Mononuclear cell (primary cell): Measurements from ENCODE around the gene WNT4. TPM values are rescaled to one million over a fixed set of nuclear protein-coding genes. Genes with fewer than 3 reads are reported as not detected.
"Not testable (repeated sequence)": the region's sequence is repeated elsewhere in the genome, so short reads cannot be mapped to it uniquely, and the experiment has no call there.

Source experiments
- H3K27me3 ChIP-seq: 2 replicates; pipeline ENCODE4 v1.6.0; 2011; ENCODE audit warnings: low read length, control low read depth; ENCODE audit not compliant: insufficient read depth
- H3K4me1 ChIP-seq: 2 replicates; pipeline ENCODE4 v1.5.1; 2011; ENCODE audit warnings: mild to moderate bottlenecking, low read length, control low read depth; ENCODE audit not compliant: insufficient read depth
- H3K4me3 ChIP-seq: 2 replicates; pipeline ENCODE4 v1.5.1; 2011; ENCODE audit warnings: mild to moderate bottlenecking, low read length, moderate library complexity
- H3K9me3 ChIP-seq: 2 replicates; pipeline ENCODE4 v1.5.1; 2011; ENCODE audit warnings: low read depth, mild to moderate bottlenecking, control low read depth, low read length
- total RNA-seq: library from RNA; depleted of rRNA; stranded (reverse); fragments of >200 nt; gene quantifications from one replicate; pipeline ENCODE4 v1.2.3, GENCODE V29; 2012

WNT4 gene
- total RNA-seq, 1 donor = not detected

DNA sequence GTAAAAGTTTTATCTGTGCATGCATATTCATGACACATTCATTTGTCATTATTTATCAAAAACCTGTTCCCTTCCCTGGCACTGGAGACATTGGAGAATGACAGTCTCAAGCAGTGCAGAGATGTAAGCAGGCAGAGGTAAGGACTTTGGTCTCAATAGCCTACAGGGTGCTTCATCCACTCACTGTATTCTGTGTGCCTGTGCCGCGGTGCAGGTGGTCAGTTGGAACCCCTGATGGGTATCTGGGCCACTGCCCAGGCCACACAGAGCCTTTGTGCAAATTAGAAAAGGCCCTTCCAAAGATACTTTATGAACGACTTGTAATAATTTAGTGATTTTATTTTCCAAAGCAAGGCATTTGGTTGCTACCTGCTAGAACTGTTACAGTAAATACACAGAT lies 46.4 kb downstream of the WNT4 start:
- Histone ChIP-seq H3K4me1 (peaks cover 26% of the 10 kb centered on the region), H3K27me3 (no peaks in the 10 kb centered on the region), H3K9me3 (no peaks in the 10 kb centered on the region), H3K4me3 (no peak overlapping the region)

DNA sequence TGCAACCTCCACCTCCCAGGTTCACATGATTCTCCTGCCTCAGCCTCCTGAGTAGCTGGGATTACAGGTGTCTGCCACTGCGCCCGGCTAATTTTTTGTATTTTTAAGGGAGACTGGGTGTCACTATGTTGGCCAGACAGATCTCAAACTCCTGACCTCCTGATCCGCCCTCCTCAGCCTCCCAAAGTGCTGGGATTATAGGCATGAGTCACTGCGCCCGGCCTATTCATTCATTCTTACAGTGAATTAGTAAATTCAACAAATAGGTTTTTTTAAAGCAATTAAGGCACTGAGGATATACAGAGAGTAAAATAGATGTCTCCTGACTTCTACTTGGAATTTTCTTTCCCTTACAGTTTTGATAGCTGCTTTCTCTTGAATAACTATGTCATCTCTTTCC lies 46.9 kb downstream of the WNT4 start:
- Histone ChIP-seq H3K27me3 (no peaks in the 10 kb centered on the region), H3K4me3 (no peak overlapping the region), H3K4me1 (peaks cover 26% of the 10 kb centered on the region), H3K9me3 (no peaks in the 10 kb centered on the region)

DNA sequence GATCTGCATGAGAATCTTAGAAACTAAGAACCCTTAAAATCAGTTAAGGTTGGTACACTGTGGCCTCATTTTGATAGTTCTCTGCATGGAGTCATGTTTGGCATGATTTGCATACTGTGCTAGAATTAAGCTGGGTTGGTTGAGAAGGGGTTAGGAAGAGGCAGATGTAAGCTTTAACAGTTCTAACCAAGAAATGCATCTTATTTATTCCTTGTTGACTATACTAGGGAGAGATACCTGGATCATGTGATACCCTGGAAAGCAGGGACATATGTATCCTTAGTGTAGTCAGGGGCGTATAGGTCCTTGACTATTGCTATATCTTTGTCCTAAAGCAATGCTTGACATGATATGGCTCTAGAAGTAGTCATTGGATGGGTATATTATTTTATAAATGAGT lies 49.4 kb downstream of the WNT4 start:
- H3K27me3 ChIP-seq = no peaks in the 10 kb centered on the region
- peaks cover 33% of the 10 kb centered on the region for H3K4me1 ChIP-seq
- no peak overlapping the region for H3K4me3 ChIP-seq
- no peaks in the 10 kb centered on the region for H3K9me3 ChIP-seq

DNA sequence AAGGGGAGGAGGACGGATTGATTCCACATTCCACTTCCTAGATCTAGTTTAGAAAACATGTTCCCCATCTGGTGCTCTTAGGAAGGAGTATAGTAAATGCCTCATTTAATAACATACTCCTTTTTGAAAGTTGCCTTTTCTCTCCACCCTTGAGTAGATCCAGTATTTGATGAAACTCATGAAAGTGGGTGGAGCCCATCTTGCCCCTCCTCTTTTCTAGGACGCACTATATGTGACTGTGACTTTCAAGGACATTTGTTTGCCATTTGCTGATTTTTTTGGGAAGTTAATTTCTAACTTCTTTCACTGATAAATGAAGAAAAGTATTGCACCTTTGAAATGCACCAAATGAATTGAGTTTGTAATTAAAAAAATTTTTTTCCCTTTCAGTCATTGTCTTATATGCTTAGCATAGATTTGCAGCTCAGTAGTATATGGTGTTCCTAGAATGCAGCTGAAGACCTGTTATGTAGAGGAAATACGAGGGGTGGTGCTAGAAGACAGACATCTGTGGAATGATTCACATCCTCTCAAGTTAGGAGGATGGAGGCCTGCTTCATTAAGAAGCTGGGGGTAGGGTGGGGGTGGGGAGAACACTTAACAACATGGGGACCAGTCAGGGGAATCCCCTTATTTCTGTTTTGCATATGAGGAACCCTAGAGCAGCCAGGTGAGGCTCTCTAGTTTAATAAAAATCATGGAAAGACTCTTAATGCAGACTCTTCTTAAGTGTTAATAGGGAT lies 50.7 kb downstream of the WNT4 start:
- H3K27me3 ChIP-seq, H3K9me3 ChIP-seq, H3K4me3 ChIP-seq: not testable (repeated sequence)
- peaks cover 39% of the 10 kb centered on the region for H3K4me1 ChIP-seq

DNA sequence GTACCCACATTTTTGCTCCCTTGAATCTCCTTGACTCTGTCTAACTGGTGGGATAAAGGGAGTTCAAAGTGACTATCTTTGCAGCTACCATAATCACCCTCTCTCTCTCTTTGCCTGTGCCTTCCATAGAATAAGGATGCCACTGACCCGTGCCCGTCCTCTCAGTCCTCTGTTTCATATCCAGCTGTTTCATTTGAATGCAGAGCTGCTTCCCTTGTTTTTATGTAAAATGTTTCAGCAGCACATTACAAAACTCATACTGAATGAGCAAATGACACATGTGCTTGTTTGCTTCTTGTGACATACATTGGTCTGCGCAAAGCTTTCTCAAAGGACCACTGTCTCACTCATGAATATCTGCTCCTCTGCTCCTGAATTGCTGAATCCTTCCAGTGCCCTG lies 52.0 kb downstream of the WNT4 start:
- no peaks in the 10 kb centered on the region for H3K27me3 ChIP-seq
- peaks cover 39% of the 10 kb centered on the region for H3K4me1 ChIP-seq
- H3K4me3 ChIP-seq = no peak overlapping the region
- no peaks in the 10 kb centered on the region for H3K9me3 ChIP-seq

DNA sequence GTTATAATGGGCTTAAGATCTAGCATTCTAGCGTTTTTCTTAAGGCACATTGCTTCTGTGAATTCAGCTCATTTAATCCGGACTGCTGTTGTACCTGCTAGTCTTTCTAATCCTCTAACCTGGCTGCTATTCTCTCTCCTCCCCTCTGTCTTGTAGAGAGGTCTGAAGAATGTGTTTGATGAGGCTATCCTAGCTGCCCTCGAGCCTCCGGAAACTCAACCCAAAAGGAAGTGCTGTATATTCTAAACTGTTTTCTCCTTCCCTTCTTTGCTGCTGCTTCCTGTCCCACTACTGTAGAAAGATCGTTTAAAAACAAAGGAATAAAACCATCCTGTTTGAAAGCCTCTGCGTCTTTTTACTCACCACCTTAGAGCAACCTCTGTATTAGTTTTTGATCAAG lies 53.1 kb downstream of the WNT4 start:
- Histone ChIP-seq H3K4me3 (no peak overlapping the region), H3K4me1 (peaks cover 39% of the 10 kb centered on the region), H3K9me3 (no peaks in the 10 kb centered on the region), H3K27me3 (no peaks in the 10 kb centered on the region)

DNA sequence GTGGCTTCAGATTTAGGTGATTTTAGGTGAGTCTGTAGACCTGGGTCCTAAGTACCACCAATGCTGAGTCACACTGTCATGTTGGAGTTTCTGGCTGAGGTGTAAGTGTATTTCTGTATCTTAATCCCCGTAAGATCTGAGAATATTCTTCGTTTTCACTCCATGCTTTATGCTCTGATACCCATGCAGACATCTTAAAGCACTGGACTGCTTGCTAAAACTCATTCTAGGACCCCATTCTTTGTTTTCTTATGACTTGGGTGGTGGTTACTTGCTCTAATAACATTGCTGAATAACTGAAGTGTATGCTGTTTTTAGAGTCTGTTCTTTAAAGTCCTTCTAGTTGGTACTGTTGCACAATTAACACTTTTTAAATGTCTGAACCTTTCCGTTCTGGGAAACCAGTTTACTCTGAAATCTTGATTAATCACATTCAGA lies 53.7 kb downstream of the WNT4 start:
- Histone ChIP-seq H3K27me3 (no peaks in the 10 kb centered on the region), H3K4me1 (peaks cover 39% of the 10 kb centered on the region), H3K4me3 (no peak overlapping the region), H3K9me3 (no peaks in the 10 kb centered on the region)

DNA sequence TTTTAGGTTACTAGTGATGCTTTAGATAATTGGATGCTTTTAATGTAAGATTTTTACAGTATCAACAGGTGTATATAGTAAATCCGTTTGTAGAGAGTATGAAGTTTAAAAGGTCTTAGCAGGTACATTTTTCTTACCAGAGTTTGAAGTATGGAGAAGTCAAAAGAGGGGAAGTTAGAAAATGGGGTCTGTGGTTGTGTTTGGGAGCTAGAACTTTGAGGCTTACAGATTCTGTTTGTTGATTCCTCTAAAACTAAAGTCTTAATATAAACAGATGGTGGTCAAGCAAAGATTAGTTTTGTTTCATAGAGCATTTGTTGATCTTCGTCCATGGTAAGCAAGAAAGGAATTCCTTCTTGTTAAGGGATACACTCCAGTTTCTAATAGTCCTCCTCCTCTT lies 54.6 kb downstream of the WNT4 start:
- H3K4me3 ChIP-seq = no peak overlapping the region
- no peaks in the 10 kb centered on the region for H3K9me3 ChIP-seq
- H3K4me1 ChIP-seq = peaks cover 43% of the 10 kb centered on the region
- no peaks in the 10 kb centered on the region for H3K27me3 ChIP-seq

DNA sequence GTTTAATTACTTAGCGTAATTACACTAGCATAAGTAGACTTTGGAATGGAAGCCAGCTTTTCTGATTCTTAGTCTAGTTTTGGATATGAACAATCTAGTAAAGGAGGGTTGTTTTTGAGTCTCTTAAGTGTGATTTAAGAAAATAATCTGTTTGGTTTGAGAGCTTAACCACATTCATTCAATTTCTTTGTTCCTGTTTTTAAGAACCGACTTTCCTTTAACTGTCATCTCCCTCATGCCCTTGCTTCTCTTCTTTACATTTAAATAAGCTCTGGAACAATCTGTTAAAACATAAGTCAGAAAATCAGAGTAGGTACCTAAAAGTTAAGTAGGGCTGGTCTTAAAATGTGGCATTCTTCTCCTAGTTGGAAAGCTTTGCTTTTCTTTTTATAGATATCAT lies 62.7 kb downstream of the WNT4 start:
- H3K27me3 ChIP-seq = no peaks in the 10 kb centered on the region
- H3K9me3 ChIP-seq = no peaks in the 10 kb centered on the region
- H3K4me1 ChIP-seq = peaks cover 46% of the 10 kb centered on the region
- no peak overlapping the region for H3K4me3 ChIP-seq

DNA sequence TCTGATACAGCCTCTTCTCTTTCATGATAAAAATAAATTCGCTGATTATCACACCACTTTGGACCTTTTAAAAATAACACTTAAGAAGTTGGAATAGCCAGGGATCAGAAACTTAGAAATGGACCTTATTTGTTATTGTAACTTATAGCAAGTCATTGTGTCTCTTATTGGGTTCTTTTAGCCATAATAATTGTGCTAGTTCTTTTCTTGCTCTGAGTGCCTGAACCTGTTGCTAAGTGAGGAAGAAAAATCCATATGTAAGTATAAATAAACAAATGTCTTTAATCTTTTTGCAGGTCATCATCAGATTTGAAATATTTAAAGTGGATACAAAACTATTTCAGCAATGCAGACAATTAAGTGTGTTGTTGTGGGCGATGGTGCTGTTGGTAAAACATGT lies 64.8 kb downstream of the WNT4 start:
- Histone ChIP-seq H3K9me3 (no peaks in the 10 kb centered on the region), H3K27me3 (no peaks in the 10 kb centered on the region), H3K4me1 (peaks cover 60% of the 10 kb centered on the region), H3K4me3 (no peak overlapping the region)

DNA sequence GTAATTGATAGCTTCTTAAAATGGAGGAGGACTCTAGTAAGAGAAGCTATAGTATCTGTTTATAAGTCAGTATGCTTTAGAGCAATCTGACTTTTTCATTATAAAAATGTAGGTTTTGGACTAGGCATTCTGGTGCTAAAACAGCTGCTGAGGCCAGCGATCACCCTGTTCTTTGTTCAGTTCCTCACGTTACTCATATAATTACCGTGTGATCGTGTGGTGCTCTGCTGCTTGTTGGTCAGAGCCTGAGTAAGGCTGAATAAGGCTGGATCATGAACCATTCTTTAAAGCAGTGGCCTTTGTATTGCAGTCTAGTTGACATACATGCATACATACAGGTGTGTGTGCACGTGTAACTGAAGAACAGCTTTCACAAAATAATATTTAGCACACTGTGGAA lies 65.2 kb downstream of the WNT4 start:
- Histone ChIP-seq H3K4me1 (peaks cover 63% of the 10 kb centered on the region), H3K9me3 (no peaks in the 10 kb centered on the region), H3K27me3 (no peaks in the 10 kb centered on the region), H3K4me3 (no peak overlapping the region)

DNA sequence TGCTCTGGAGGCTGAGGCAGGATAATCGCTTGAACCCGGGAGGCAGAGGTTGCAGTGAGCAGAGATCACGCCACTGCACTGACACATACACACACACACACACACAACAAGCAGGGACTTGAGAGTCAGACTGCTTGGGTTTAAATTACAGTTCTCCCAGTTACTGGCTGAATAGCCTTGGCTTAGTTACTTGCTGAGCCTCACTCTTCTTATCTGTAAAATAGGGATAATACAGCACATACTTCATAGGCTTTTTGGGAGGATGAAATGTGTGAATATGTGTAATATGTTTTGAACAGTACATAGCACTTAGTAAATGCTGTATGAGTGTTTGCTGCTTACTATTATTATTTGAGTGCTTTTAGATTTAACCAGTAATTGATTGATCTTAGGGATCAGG lies 66.6 kb downstream of the WNT4 start:
- Histone ChIP-seq H3K9me3 (no peaks in the 10 kb centered on the region), H3K27me3 (no peaks in the 10 kb centered on the region), H3K4me1 (peaks cover 76% of the 10 kb centered on the region), H3K4me3 (no peak overlapping the region)

DNA sequence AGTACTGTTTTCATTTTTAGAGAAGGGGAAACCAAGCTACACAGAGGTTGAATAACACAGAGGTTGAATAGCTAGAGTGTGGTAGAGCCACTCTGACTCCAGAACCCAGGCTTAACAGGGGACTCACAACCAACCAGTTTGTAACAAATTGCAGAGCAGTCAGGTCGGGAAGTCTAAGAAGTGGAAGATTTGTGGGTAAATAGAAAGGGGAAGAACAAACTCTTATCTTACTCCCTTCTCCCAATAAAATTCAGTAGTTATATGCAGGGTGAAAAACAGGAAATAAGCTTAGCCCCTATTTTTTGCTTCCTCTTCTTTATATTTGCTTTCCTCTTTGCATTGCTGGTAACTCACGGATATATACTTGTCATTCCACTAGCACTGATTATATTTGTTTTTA lies 67.2 kb downstream of the WNT4 start:
- Histone ChIP-seq H3K4me1 (peaks cover 74% of the 10 kb centered on the region), H3K9me3 (no peaks in the 10 kb centered on the region), H3K27me3 (no peaks in the 10 kb centered on the region), H3K4me3 (no peak overlapping the region)

DNA sequence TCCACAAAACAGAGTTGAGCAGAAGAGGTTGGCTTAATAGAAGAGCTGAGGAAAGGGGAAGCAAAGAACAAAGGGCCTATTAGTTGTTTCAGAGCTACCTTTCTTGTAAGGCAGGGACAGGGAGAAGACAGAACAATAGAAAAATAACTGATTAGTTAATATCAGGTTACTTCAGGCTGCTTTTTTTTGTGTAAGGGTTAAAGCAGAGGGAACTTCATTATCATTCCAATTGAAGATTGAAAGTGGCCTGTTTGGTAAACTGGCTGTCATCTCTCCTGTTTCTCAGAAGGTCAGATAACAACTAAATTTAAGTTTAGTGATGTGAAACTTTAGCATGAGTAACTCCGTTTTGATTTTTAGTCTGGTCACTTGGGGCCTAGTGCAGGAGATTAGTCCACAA lies 68.1 kb downstream of the WNT4 start:
- Histone ChIP-seq H3K9me3 (no peaks in the 10 kb centered on the region), H3K4me1 (peaks cover 74% of the 10 kb centered on the region), H3K4me3 (no peak overlapping the region), H3K27me3 (no peaks in the 10 kb centered on the region)

DNA sequence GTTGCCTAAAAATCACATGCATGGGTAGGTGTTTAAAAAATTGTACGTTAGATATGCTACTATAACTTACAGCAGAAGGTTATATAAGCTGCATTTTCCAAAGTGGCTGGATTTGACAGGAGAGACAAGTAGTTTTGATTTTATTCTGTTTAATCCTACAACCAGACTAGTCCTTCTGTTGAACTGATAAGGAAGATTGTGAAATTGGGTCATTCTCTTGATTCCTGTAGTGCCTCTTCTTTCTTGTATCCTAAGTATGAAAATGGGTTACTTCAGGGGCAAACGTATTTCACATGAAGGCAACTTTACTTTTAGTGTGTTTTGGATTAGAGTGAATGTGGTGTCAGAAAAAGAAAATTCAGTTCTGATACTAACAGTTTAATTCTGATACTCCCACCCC lies 71.4 kb downstream of the WNT4 start:
- no peaks in the 10 kb centered on the region for H3K9me3 ChIP-seq
- H3K27me3 ChIP-seq = no peaks in the 10 kb centered on the region
- H3K4me3 ChIP-seq = no peak overlapping the region
- peaks cover 83% of the 10 kb centered on the region for H3K4me1 ChIP-seq
